Gastrocnemius medialis (tissue), 4 donors: ENCODE results near the gene LYPLA2.

Experiments used
- POLR2A ChIP-seq, 2 donors: fragments of 450-650 bp; IDR thresholded peaks; one replicate each; pipeline ENCODE4 v1.6.1; 2017; ENCODE audit warnings: antibody characterized with exemption in 2 of 2, mild to moderate bottlenecking in 2 of 2, moderate library complexity in 2 of 2
- TF ChIP-seq, protein P1 (sequence below), 5 experiments: fragments of 450-650 bp in 3 of 5; fragments of 200-600 bp in 2 of 5; sonication (generic) in 2 of 5; IDR thresholded peaks in 4 of 5; conservative IDR thresholded peaks in 1 of 5; 1 replicate in 4 of 5; 2 replicates in 1 of 5; pipeline ENCODE4 v1.5.1; 2016 to 2019; ENCODE audit warnings: antibody characterized with exemption in 5 of 5, mild to moderate bottlenecking in 3 of 5, moderate library complexity in 3 of 5

DNA sequence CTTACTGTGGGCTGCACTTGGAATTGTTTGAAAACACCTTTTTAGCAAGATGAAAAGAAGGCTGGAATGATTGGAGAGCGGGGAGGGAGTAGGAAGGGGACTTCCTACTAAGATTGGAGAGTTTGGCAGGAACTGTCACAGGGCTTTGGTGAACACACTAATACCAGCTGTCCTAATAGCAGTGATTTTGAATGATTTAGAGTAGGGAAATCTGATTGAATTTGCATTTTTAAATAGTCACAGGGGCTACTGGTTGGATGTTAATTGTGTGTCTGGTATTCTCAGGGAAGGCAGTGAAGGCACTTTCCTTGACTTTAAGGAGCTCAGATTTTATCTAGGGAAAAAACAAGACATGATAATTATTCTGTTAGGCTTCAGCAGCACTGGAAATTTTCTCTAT is 36.8 kb downstream of the LYPLA2 start:
- TF ChIP-seq, protein P1, sequence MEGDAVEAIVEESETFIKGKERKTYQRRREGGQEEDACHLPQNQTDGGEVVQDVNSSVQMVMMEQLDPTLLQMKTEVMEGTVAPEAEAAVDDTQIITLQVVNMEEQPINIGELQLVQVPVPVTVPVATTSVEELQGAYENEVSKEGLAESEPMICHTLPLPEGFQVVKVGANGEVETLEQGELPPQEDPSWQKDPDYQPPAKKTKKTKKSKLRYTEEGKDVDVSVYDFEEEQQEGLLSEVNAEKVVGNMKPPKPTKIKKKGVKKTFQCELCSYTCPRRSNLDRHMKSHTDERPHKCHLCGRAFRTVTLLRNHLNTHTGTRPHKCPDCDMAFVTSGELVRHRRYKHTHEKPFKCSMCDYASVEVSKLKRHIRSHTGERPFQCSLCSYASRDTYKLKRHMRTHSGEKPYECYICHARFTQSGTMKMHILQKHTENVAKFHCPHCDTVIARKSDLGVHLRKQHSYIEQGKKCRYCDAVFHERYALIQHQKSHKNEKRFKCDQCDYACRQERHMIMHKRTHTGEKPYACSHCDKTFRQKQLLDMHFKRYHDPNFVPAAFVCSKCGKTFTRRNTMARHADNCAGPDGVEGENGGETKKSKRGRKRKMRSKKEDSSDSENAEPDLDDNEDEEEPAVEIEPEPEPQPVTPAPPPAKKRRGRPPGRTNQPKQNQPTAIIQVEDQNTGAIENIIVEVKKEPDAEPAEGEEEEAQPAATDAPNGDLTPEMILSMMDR (IDR thresholded peaks at IDR 0.05 in 4 of 5, conservative IDR thresholded peaks at IDR 0.05 in 1 of 5) = no peak
- no peak for TF ChIP-seq POLR2A (IDR thresholded peaks at IDR 0.05)
